Measurements from ENCODE around the gene SCAPER. TPM values are rescaled to one million over a fixed set of nuclear protein-coding genes. Genes with fewer than 3 reads are reported as not detected.
"Not testable (repeated sequence)": the region's sequence is repeated elsewhere in the genome, so short reads cannot be mapped to it uniquely, and the experiment has no call there.

SCAPER gene
- total RNA-seq, 1 experiment from 2014 or later, result 21.5 TPM

GRCh38 chr15:76514282-76514681 lies 390.9 kb downstream of the SCAPER start:
- H3K4me3 ChIP-seq (ENCODE audit: low read depth, low read length, poor library complexity, severe bottlenecking), result no peak overlapping the region
- intact Hi-C loops (cut with micrococcal nuclease; ENCODE audit: unreplicated experiment), result no loop called here
- H3K36me3 ChIP-seq (ENCODE audit: insufficient read depth, low read length, poor library complexity, severe bottlenecking), result no peaks in the 10 kb centered on the region
- CTCF ChIA-PET, result no interaction called here
- TF ChIP-seq CTCF (conservative IDR thresholded peaks at IDR 0.05; ENCODE audit: low read depth, low read length) (no peak), EZH2 (IDR thresholded peaks at IDR 0.05; ENCODE audit: borderline replicate concordance, low read depth, low read length, poor library complexity, severe bottlenecking) (no peak)
- no peaks in the 10 kb centered on the region for H3K9me3 ChIP-seq (ENCODE audit: low read depth, low read length, poor library complexity, severe bottlenecking)
- no TSS peak for BruUV-seq (replicated peaks)
- no peak overlapping the region for H3K27ac ChIP-seq (ENCODE audit: low read depth, low read length, poor library complexity, severe bottlenecking)
- H3K27me3 ChIP-seq (replicated peaks; ENCODE audit: insufficient read depth, low read depth, low read length, poor library complexity), result no peaks in the 10 kb centered on the region
- POLR2A ChIA-PET (ENCODE audit: low non-redundant PET), result interaction anchor here (0.6 kb wide), 1 partner anchor 161 kb away, joined by 3 read pairs; no protein-coding TSS in a partner anchor
- H3K4me1 ChIP-seq (ENCODE audit: insufficient read depth, low read length, poor library complexity, severe bottlenecking), result peaks cover 26% of the 10 kb centered on the region
- DNase-seq (ENCODE audit: low spot score), result no peak

- Histone ChIP-seq H3K27me3 (replicated peaks; ENCODE audit: insufficient read depth, low read depth, low read length, poor library complexity) (no peaks in the 10 kb centered on the region), H3K36me3 (ENCODE audit: insufficient read depth, low read length, poor library complexity, severe bottlenecking) (no peaks in the 10 kb centered on the region), H3K9me3 (ENCODE audit: low read depth, low read length, poor library complexity, severe bottlenecking) (no peaks in the 10 kb centered on the region), H3K4me1 (ENCODE audit: insufficient read depth, low read length, poor library complexity, severe bottlenecking) (peaks cover 13% of the 10 kb centered on the region), H3K4me3 (ENCODE audit: low read depth, low read length, poor library complexity, severe bottlenecking) (no peak overlapping the region), H3K27ac (ENCODE audit: low read depth, low read length, poor library complexity, severe bottlenecking) (no peak overlapping the region)
- intact Hi-C loops (cut with micrococcal nuclease; ENCODE audit: unreplicated experiment), result no loop called here
- TF ChIP-seq CTCF (conservative IDR thresholded peaks at IDR 0.05; ENCODE audit: low read depth, low read length), result no peak
- TF ChIP-seq EZH2 (IDR thresholded peaks at IDR 0.05; ENCODE audit: borderline replicate concordance, low read depth, low read length, poor library complexity, severe bottlenecking), result no peak
- no TSS peak for BruUV-seq (replicated peaks)
- POLR2A ChIA-PET (ENCODE audit: low non-redundant PET), result no interaction called here
- no peak for DNase-seq (ENCODE audit: low spot score)
- CTCF ChIA-PET, result no interaction called here
These were observed 392.2 kb downstream of the SCAPER start for GRCh38 chr15:76512971-76513370.

GRCh38 chr15:76510663-76511062 lies 394.5 kb downstream of the SCAPER start:
- POLR2A ChIA-PET (ENCODE audit: low non-redundant PET); H3K27ac ChIP-seq (ENCODE audit: low read depth, low read length, poor library complexity, severe bottlenecking); H3K9me3 ChIP-seq (ENCODE audit: low read depth, low read length, poor library complexity, severe bottlenecking); H3K4me1 ChIP-seq (ENCODE audit: insufficient read depth, low read length, poor library complexity, severe bottlenecking); DNase-seq (ENCODE audit: low spot score); H3K4me3 ChIP-seq (ENCODE audit: low read depth, low read length, poor library complexity, severe bottlenecking); intact Hi-C loops (cut with micrococcal nuclease; ENCODE audit: unreplicated experiment); H3K36me3 ChIP-seq (ENCODE audit: insufficient read depth, low read length, poor library complexity, severe bottlenecking); CTCF ChIA-PET; BruUV-seq (replicated peaks); H3K27me3 ChIP-seq (replicated peaks; ENCODE audit: insufficient read depth, low read depth, low read length, poor library complexity): not testable (repeated sequence)

GRCh38 chr15:76503804-76504203 lies 401.3 kb downstream of the SCAPER start:
- TF ChIP-seq CTCF (conservative IDR thresholded peaks at IDR 0.05; ENCODE audit: low read depth, low read length), result no peak
- TF ChIP-seq EZH2 (IDR thresholded peaks at IDR 0.05; ENCODE audit: borderline replicate concordance, low read depth, low read length, poor library complexity, severe bottlenecking), result no peak
- Histone ChIP-seq H3K27me3 (replicated peaks; ENCODE audit: insufficient read depth, low read depth, low read length, poor library complexity) (no peaks in the 10 kb centered on the region), H3K36me3 (ENCODE audit: insufficient read depth, low read length, poor library complexity, severe bottlenecking) (no peaks in the 10 kb centered on the region), H3K4me1 (ENCODE audit: insufficient read depth, low read length, poor library complexity, severe bottlenecking) (no peaks in the 10 kb centered on the region), H3K9me3 (ENCODE audit: low read depth, low read length, poor library complexity, severe bottlenecking) (no peaks in the 10 kb centered on the region), H3K4me3 (ENCODE audit: low read depth, low read length, poor library complexity, severe bottlenecking) (no peak overlapping the region), H3K27ac (ENCODE audit: low read depth, low read length, poor library complexity, severe bottlenecking) (no peak overlapping the region)
- DNase-seq (ENCODE audit: low spot score), result no peak
- ChIA-PET CTCF (no interaction called here), POLR2A (ENCODE audit: low non-redundant PET) (no interaction called here)
- no TSS peak for BruUV-seq (replicated peaks)
- intact Hi-C loops (cut with micrococcal nuclease; ENCODE audit: unreplicated experiment), result no loop called here
